Stimulated activated CD4-positive, alpha-beta T cell treated with anti-CD3 and anti-CD28 coated beads, TNF-alpha, amount 100 ng/mL, for 48 hours (primary cell): ENCODE results near the gene MRPL48.
"Not testable (repeated sequence)": the region's sequence is repeated elsewhere in the genome, so short reads cannot be mapped to it uniquely, and the experiment has no call there.

Experiments
- DNase-seq, 3 donors: peaks; one replicate each; pipeline ENCODE4 v3.0.0-alpha.2; 2020; ENCODE audit warnings: low read depth in 3 of 3

Gene MRPL48

GRCh38 chr11:73839123-73839457 lies 51.4 kb downstream of the MRPL48 start:
- DNase-seq: no peak

GRCh38 chr11:73851046-73851764 lies 63.5 kb downstream of the MRPL48 start:
- no peak for DNase-seq

- DNase-seq: no peak
Observed at GRCh38 chr11:73852049-73852448, 64.4 kb downstream of the MRPL48 start.

GRCh38 chr11:73854680-73855079 lies 67.0 kb downstream of the MRPL48 start:
- DNase-seq: no peak

- DNase-seq: no peak
Observed at GRCh38 chr11:73856031-73856567, 68.4 kb downstream of the MRPL48 start.

GRCh38 chr11:73859671-73860070 lies 72.0 kb downstream of the MRPL48 start:
- no peak for DNase-seq

GRCh38 chr11:73860202-73860601 lies 72.5 kb downstream of the MRPL48 start:
- DNase-seq: no peak

GRCh38 chr11:73862986-73863385 lies 75.3 kb downstream of the MRPL48 start:
- DNase-seq: no peak

GRCh38 chr11:73866095-73866579 lies 78.5 kb downstream of the MRPL48 start:
- no peak for DNase-seq

- no peak for DNase-seq
Observed at GRCh38 chr11:73866586-73866996, 78.9 kb downstream of the MRPL48 start.

GRCh38 chr11:73869332-73869949 lies 81.8 kb downstream of the MRPL48 start:
- DNase-seq: no peak

GRCh38 chr11:73870261-73870660 lies 82.6 kb downstream of the MRPL48 start:
- no peak for DNase-seq

GRCh38 chr11:73872749-73873357 lies 85.2 kb downstream of the MRPL48 start:
- DNase-seq: no peak

- DNase-seq: no peak
Observed at GRCh38 chr11:73875380-73875779, 87.7 kb downstream of the MRPL48 start.

GRCh38 chr11:73875840-73876239 lies 88.2 kb downstream of the MRPL48 start:
- DNase-seq: no peak

GRCh38 chr11:73876424-73877310 lies 89.0 kb downstream of the MRPL48 start, which contains the start of the genes COA4 and PAAF1:
Gene COA4, minus strand, starts transcription at chr11:73876846. Its CDS starts 3,468 bp downstream, at chr11:73873378.
Gene PAAF1, plus strand, starts transcription at chr11:73876999. Its CDS starts 23 bp downstream, at chr11:73877022.
- peak; percentile 90 to 93 (median 93) for DNase-seq

- DNase-seq: no peak
Observed at GRCh38 chr11:73878771-73879170, 91.1 kb downstream of the MRPL48 start.

- DNase-seq: not testable (repeated sequence)
Observed at GRCh38 chr11:73880449-73880848, 92.8 kb downstream of the MRPL48 start.

- no peak for DNase-seq
Observed at GRCh38 chr11:73883856-73884255, 96.2 kb downstream of the MRPL48 start.

GRCh38 chr11:73888244-73888643 lies 100.6 kb downstream of the MRPL48 start:
- DNase-seq: no peak

GRCh38 chr11:73889019-73889418 lies 101.3 kb downstream of the MRPL48 start:
- DNase-seq: no peak
